Tongue (tissue), 2 donors: ENCODE data around the gene CFAP210. TPM values are rescaled to one million over a fixed set of nuclear protein-coding genes. Genes with fewer than 3 reads are reported as not detected.

Experiments
- DNase-seq: peaks from one replicate; pipeline ENCODE4 v3.0.0-alpha.2; 2015
- total RNA-seq: library from RNA; depleted of rRNA; stranded (reverse); fragments of >200 nt; gene quantifications from one replicate; pipeline ENCODE4 v1.2.3, GENCODE V29; 2014

CFAP210 gene
- total RNA-seq: not detected

- peak; percentile 99 for DNase-seq
Measured at GRCh38 chr2:169694113-169694893, at the start of gene CFAP210, which contains the start of gene PHOSPHO2. Gene CFAP210, minus strand, starts transcription at chr2:169694405. Its CDS starts 78 bp downstream, at chr2:169694327. Gene PHOSPHO2, plus strand, starts transcription at chr2:169694469. Its CDS starts 6,503 bp downstream, at chr2:169700972.

- peak; percentile 65 for DNase-seq
Measured at GRCh38 chr2:169743549-169743948, 49.3 kb upstream of the CFAP210 start.

DNA sequence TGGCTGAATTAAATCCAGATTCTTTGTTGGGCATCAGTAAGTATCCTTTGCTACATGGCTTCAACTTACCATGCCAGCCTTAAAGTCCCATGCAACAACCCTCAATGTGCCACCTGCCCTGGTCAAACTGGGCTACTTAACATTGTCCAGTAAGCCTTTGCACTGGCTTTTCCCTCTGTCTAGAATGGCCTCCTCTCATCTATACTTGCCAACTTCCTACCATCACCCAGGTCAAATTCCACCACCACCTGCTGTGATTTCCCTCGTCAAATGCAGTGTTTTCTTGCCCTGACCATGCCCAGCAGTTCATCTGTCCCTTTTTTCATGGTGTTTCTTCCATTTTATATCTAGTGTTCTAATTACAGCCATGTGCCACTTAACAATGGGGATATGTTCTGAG is 45.1 kb upstream of the CFAP210 start:
- no peak for DNase-seq

- DNase-seq: no peak
Measured at GRCh38 chr2:169738566-169739229, 44.5 kb upstream of the CFAP210 start.

GRCh38 chr2:169736902-169737301 is 42.7 kb upstream of the CFAP210 start:
- DNase-seq: peak; percentile 24

DNA sequence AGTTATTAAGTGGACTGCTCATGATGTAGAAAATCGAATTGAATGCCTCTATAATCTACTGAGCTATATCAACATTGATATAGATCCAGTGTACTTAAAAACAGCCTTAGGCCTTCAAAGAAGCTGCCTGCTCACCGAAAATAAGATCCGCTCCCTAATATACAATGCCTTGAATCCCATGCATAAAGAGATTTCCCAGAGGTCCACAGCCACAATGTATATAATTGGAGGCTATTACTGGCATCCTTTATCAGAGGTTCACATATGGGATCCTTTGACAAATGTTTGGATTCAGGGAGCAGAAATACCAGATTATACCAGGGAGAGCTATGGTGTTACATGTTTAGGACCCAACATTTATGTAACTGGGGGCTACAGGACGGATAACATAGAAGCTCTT is 41.4 kb upstream of the CFAP210 start:
- DNase-seq: no peak

DNA sequence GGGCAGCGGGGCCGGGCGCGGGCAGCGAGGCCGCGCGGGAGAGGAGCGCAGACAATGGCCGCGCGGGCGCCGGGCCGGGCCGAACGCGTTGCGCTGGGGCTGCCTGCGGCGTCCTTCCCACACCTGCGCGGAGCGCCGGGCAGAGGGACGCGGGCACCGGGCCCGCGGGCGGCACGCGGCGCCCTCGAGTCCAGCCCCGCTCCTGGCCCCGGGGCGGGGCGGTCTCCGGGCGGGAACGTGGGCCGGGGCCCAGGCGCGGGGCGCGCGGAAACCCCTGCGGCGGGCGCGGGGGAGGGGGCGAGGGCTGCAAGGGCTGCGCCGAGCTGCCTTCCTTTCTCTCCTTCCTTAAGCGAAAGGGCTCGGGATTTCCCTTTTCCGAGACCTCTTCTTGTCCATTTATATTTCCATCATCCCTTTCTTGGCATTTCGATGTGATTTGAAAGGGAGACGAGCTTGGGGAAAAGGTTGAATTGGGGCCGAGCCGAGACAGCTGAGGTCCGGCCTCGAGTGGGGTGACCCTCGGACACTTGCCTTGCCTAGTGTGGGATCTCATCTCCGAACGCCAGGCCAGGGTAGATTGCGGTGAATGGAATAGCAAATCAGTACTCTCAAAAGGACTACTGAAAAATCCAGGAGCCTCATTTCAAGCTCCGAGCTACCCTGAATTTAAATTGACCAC is 40.1 kb upstream of the CFAP210 start:
- peak; percentile 66 for DNase-seq

- no peak for DNase-seq
Measured at GRCh38 chr2:169732583-169733358, 38.6 kb upstream of the CFAP210 start.

GRCh38 chr2:169732075-169732474 is 37.9 kb upstream of the CFAP210 start:
- no peak for DNase-seq

DNA sequence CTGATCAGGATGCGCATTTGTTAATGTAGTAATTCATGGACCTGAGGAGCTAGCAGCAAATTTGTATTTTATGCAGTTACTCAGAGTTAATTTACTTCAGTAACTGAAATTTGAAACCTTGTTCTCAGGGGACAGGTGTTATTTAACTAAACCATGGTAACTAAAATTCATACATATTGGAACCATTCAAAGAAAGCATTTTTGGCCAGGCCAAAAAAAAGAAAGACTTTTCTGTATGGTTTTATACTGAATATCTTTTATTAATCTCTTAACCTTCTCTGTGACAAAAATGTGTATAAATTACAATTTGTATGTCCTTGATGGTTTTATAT is 35.0 kb upstream of the CFAP210 start:
- DNase-seq: peak; percentile 61

DNA sequence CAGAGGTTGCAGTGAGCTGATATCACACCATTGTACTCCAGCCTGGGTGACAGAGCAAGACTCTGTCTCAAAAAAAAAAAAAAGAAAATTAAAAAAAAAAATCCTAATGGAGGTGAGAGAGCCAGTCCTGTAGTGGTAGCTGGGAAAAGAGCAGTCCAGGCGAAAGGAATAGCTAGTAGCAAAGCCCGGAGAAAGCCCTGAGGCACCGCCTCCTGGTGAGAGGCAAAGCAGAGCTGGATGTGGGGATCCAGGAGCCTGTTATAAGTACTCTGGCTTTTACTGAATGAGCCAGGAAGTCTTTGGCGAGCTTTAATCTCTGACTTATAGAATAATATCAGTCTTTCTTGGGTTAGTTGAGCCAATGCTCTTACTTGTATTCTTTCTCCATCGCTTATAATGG is 32.9 kb upstream of the CFAP210 start:
- no peak for DNase-seq

- peak; percentile 46 for DNase-seq
Measured at GRCh38 chr2:169721016-169721415, 26.8 kb upstream of the CFAP210 start.

DNA sequence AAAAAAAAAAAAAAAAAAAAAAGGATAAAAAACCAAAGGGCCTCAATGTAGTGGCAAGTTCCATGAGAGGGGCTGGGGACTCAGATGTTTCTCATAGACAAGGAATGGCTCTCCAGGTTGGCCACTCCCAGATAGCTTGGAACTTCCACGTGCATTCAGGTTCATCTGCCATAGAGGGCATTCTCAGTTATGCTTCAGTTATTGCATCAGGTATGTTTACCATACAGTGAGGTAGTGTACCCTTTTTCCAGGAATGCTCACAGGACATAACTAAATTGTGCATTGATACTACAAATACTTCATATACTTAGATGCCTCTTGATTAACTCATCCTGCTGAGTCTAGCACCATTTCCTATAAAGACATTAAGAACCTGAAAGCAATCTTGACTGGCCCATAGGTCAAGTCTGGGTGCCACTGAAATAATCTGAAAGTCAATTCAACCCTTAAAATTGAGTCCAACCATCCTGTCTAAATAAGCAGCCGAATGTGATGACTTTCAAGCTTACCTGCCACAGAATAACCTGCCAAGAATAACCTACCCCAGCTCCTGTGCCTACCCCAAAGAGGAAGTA is 24.8 kb upstream of the CFAP210 start:
- DNase-seq: no peak

- no peak for DNase-seq
Measured at GRCh38 chr2:169717691-169718063, 23.5 kb upstream of the CFAP210 start.

DNA sequence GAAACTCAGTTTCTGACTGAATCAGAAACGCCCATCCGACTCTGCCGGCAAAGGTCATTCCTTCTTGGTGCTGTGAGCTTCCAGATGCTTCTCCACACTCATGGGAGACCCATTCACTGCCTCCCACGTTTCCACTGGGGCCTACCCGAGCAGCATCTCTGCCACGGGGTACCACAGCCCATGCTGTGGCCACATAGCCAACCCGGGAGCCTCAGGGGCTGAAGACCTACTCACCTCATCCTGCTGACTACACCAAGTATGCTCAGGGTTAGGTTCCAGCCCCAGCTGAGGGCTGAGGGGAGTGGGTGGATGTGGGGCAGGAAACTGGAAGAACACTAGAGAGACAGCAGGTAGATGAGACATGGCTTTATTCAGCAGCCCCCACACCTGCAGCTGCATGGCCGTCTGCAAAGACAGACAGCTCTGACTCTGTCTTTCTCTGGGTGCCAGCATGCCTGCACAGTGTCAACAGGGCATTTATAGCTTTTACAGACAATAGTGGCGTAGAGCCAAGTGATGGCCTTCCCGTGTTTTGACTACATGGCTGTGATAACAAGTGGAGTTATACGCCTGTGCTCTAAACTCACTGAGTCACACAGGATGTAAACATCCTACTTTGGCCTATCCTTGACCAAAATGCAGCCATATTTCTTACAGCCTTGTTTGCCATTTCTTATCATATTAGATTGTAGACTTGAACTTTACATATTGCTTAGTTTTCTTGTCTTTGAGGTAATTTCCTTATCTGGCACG is 22.9 kb upstream of the CFAP210 start:
- DNase-seq: peak; percentile 49

DNA sequence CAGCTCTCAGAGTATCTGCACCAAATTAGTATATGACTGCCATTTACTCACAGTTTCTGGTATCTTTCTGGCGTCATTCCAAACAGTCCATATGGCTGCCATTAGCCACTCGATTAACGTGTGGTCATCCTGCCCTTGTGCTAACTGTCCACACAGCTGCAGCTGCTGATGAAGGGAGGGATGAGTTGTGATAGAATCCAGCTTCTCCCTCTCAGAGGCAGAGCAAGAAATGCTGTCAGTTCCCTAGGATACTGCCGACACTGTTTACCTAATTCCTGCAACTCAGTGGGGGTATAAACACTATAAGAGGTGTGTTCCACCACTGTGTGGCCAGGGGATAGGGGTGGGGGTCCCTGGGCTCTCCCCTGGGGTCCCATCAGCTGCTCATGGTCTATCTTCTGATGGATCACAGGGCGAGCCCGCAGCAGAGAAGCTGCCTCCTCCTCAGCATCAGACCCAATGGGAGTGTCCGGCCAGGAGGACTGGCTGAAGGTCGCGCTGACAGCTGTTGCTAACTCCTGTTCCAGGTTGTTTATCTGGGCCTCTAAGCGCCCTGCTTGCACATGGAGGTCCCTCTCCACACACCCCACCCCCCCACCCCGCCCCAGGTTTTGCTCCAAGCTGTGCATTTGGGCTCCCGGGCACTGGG is 22.2 kb upstream of the CFAP210 start:
- peak; percentile 89 for DNase-seq

GRCh38 chr2:169715379-169716237 is 21.4 kb upstream of the CFAP210 start:
- DNase-seq: peak; percentile 46

DNA sequence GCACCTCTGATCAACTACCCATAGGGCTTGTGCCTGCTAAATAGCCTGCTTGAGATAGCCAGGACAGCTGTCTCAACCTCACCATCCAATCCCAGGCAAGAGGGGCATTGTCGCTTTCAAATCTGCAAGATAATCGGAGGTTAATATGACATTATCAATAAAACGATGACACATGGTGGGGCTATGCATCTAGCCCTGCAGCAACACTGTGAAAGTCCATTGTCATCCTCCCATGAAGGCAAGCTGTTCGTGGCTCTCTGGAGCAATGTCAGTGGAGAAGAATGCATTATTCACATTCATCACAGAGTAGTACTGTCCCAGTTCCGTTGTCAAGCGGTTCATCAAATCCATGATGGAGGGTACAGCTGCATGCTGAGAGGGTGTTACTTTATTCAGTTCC is 20.5 kb upstream of the CFAP210 start:
- DNase-seq: no peak

DNA sequence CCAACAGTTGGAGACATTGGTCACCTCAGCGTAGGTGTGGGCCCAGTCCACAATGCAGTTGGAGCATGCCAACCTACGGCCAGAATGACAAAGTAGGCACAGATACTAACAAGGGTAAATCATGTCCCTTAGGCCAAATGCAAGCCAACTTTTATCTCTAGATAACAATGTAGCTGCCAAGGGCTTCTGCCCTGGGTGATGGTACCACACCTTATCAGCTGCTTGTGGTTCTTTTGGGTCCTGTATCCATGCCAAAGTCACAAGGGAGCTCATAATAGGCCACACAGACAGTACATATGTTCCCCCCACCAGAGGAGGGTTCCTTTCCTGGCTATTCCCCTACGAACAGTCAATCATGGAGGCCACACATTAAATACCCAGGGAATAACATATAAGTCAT is 19.1 kb upstream of the CFAP210 start:
- no peak for DNase-seq

GRCh38 chr2:169712791-169713227 is 18.6 kb upstream of the CFAP210 start:
- no peak for DNase-seq
